B cell (primary cell): ENCODE data around the gene ERC2.

Experiments used
- EZH2 ChIP-seq: IDR thresholded peaks from 2 replicates; pipeline ENCODE4 v1.6.1; 2012; ENCODE audit warnings: borderline replicate concordance, low read depth, mild to moderate bottlenecking, moderate library complexity, low read length; ENCODE audit not compliant: insufficient read depth, poor library complexity, severe bottlenecking
- TF ChIP-seq, protein P1 (sequence below): fragments of 200-600 bp; IDR thresholded peaks from one replicate; pipeline ENCODE4 v1.8.0; 2022; ENCODE audit warnings: antibody characterized with exemption, mild to moderate bottlenecking

DNA sequence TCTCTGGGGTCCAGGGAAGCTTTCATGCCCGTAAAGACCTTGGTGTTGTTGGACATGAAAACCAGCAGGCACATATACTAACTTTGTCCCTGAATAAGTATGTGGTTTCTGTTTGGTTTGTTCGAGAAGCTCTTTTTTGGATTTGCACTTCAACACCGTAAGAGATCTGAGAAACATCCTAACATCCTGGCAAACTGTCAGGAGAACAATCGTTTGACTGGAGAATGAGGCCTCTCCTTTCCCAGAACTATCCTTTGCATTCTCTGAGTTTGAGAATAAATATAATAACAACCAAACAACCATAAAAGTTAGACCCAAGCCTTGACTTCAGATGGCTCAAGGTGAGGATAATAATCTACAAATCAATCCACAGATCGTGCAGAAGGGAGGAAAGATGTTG is 750.8 kb downstream of the ERC2 start:
- TF ChIP-seq, protein P1, sequence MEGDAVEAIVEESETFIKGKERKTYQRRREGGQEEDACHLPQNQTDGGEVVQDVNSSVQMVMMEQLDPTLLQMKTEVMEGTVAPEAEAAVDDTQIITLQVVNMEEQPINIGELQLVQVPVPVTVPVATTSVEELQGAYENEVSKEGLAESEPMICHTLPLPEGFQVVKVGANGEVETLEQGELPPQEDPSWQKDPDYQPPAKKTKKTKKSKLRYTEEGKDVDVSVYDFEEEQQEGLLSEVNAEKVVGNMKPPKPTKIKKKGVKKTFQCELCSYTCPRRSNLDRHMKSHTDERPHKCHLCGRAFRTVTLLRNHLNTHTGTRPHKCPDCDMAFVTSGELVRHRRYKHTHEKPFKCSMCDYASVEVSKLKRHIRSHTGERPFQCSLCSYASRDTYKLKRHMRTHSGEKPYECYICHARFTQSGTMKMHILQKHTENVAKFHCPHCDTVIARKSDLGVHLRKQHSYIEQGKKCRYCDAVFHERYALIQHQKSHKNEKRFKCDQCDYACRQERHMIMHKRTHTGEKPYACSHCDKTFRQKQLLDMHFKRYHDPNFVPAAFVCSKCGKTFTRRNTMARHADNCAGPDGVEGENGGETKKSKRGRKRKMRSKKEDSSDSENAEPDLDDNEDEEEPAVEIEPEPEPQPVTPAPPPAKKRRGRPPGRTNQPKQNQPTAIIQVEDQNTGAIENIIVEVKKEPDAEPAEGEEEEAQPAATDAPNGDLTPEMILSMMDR = no peak
- TF ChIP-seq EZH2 = no peak
